Measurements from ENCODE around the gene SFXN3. TPM values are rescaled to one million over a fixed set of nuclear protein-coding genes. Genes with fewer than 3 reads are reported as not detected.

SFXN3 gene
- total and polyA plus RNA-seq, 2 of the 8 experiments (the other 6 are each of a cell fraction or from before 2014, with no cell fraction given) = 2.6 to 2.8 TPM

DNA sequence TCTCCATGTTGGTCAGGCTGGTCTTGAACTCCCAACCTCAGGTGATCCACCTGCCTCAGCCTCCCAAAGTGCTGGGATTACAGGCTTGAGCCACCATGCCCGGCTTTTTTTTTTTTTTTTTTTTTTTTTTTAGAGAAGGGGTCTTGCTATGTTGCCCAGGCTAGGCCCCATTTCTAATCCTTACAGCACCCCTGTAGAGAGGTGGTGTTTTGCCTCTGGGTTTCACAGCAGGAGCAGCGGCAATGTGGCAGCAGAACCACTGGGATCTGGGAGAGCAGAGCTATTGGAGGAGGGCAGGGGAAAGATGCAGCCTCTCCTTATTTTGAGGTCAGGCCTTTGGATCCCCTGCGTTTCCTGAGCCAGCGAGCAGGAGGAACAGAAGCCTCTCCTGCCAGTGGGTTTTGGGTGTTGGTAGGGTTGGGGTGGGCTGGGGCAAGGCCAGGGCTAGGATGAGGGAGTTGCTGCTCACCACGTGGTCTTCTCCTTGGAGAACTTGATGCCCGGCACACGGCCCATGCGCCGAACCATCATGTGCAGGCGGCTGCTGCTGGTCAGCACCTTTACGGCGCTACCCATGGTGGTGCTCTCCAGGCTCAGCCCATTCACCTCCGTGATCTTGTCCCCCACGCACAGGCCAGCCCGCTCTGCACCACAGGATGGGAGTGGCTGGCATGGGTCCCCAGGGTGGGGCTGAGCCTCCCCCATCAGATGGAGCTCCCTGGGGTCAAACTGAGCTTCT, 7.9 kb upstream of the SFXN3 start:
- Histone ChIP-seq H4K5ac (ENCODE audit: insufficient read length, low read depth, low read length) (no peak overlapping the region), H3K27ac (ENCODE audit: low read depth, low read length) (no peak overlapping the region), H3K27me3 (replicated peaks in 1 of 4; ENCODE audit: control insufficient read depth in 3 of 4, extremely low read depth in 1 of 4, insufficient read depth in 3 of 4, low read length in 3 of 4) (peaks cover 7 to 19% (median 14%) of the 10 kb centered on the region in 4 experiments), H4K8ac (ENCODE audit: extremely low read depth, insufficient read depth, low read length) (no peak overlapping the region), H3K4me3 (ENCODE audit: extremely low read depth in 1 of 4, insufficient read depth in 2 of 4, low read depth in 3 of 4, low read length in 4 of 4) (no peak overlapping the region), H3K23me2 (ENCODE audit: low read depth, low read length) (peaks cover 7% of the 10 kb centered on the region; the same call in 1 of the 2 replicates), H3K4me1 (replicated peaks in 1 of 4; ENCODE audit: control insufficient read depth in 3 of 4, insufficient read depth in 4 of 4, low read length in 3 of 4) (peaks cover 0 to 6% (median 3%) of the 10 kb centered on the region in 4 experiments; a peak in 4 of 7 replicates), H4K91ac (replicated peaks; ENCODE audit: insufficient read length, low read length) (no peak overlapping the region), H3K23ac (ENCODE audit: insufficient read length) (no peak overlapping the region), H3K4me2 (ENCODE audit: insufficient read depth in 1 of 2, low read depth in 2 of 2, low read length in 2 of 2) (no peak overlapping the region), H3K56ac (replicated peaks; ENCODE audit: insufficient read length, low read depth, low read length) (no peak overlapping the region), H3K79me1 (ENCODE audit: low read depth, low read length) (no peaks in the 10 kb centered on the region), H3K36me3 (ENCODE audit: control insufficient read depth in 2 of 4, insufficient read depth in 4 of 4, low read length in 3 of 4) (no peaks in the 10 kb centered on the region), H4K20me1 (replicated peaks in 1 of 2; ENCODE audit: control insufficient read depth in 1 of 2, insufficient read depth in 2 of 2, low read length in 2 of 2) (peaks cover 0 to 1% of the 10 kb centered on the region in 2 experiments), H2BK15ac (ENCODE audit: low read length) (no peak overlapping the region), H3K14ac (ENCODE audit: insufficient read length) (no peak overlapping the region), H2BK20ac (ENCODE audit: low read length) (no peak overlapping the region), H3K4ac (replicated peaks; ENCODE audit: insufficient read length, low read depth, low read length) (no peak overlapping the region), H2AK5ac (ENCODE audit: low read depth, low read length) (no peak overlapping the region), H3K9me3 (ENCODE audit: insufficient read depth in 2 of 2, low read depth in 1 of 2, low read length in 1 of 2) (no peaks in the 10 kb centered on the region), H2BK120ac (replicated peaks; ENCODE audit: low read depth, low read length) (no peak overlapping the region), H3K18ac (ENCODE audit: extremely low read depth, low read length) (no peak overlapping the region), H2AFZ (ENCODE audit: low read length) (no peak overlapping the region), H2BK12ac (ENCODE audit: low read depth, low read length) (no peak overlapping the region), H2BK5ac (ENCODE audit: low read depth, low read length) (no peak overlapping the region), H3K9ac (replicated peaks in 1 of 4; ENCODE audit: extremely low read depth in 1 of 4, low read depth in 3 of 4, low read length in 3 of 4) (no peak overlapping the region), H3K79me2 (ENCODE audit: control insufficient read depth in 1 of 2, insufficient read depth in 2 of 2, low read length in 2 of 2) (no peaks in the 10 kb centered on the region)
- WGBS, 2 experiments (ENCODE audit: extremely low coverage in 1 of 2, insufficient coverage in 1 of 2, insufficient read length in 1 of 2, insufficient replicate concordance in 2 of 2, low coverage in 1 of 2, low lambda C conversion rate in 2 of 2, missing lambda C conversion rate in 1 of 2) = 93% methylated on average over 11 of the region's 15 CpGs; no CpG with 5 or more reads in 1 of the 2 experiments
- DNase-seq (ENCODE audit: low read depth in 1 of 2, low spot score in 2 of 2) = no peak
- FAIRE-seq = no peak
- ChIA-PET CTCF (ENCODE audit: partially characterized antibody) (interaction anchor here (0.7 to 51.8 kb wide), 6 partner anchors 6 to 1223 kb away, joined by 3 to 2176 read pairs (median 84); partner anchors contain the start of gene KAZALD1), POLR2A (ENCODE audit: partially characterized antibody) (interaction anchor here (1.1 kb wide), 1 partner anchor 9 kb away, joined by 4 read pairs; no protein-coding TSS in a partner anchor)
- TF ChIP-seq TBP (IDR thresholded peaks at IDR 0.05; ENCODE audit: low read depth, low read length) (no peak), JUN (IDR thresholded peaks at IDR 0.05; ENCODE audit: low read depth, low read length) (no peak), KDM4A (IDR thresholded peaks at IDR 0.05; ENCODE audit: low read depth, low read length, severe bottlenecking) (no peak), MAFK (IDR thresholded peaks at IDR 0.05; ENCODE audit: low read depth, low read length) (no peak), BRCA1 (IDR thresholded peaks at IDR 0.05; ENCODE audit: low read depth, low read length) (no peak)
- TF ChIP-seq, protein P1, sequence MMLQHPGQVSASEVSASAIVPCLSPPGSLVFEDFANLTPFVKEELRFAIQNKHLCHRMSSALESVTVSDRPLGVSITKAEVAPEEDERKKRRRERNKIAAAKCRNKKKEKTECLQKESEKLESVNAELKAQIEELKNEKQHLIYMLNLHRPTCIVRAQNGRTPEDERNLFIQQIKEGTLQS (IDR thresholded peaks at IDR 0.05; ENCODE audit: insufficient read depth, low read depth, low read length) = no peak
- TF ChIP-seq, protein P2, sequence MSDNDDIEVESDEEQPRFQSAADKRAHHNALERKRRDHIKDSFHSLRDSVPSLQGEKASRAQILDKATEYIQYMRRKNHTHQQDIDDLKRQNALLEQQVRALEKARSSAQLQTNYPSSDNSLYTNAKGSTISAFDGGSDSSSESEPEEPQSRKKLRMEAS (IDR thresholded peaks at IDR 0.05) = no peak

All from H1 (cell line).